GM23248 (cell line): ENCODE measurements around the gene LAMA2. TPM values are rescaled to one million over a fixed set of nuclear protein-coding genes. Genes with fewer than 3 reads are reported as not detected.
"Not testable (repeated sequence)": the region's sequence is repeated elsewhere in the genome, so short reads cannot be mapped to it uniquely, and the experiment has no call there.

Experiments
- DNase-seq: peaks from one replicate; pipeline ENCODE4 v3.0.0-alpha.2; 2015
- H2AFZ ChIP-seq: fragments of 200-600 bp; sonication (generic); 2 replicates; pipeline ENCODE4 v1.6.1; 2016; ENCODE audit warnings: antibody characterized with exemption
- H3F3A ChIP-seq: fragments of 200-600 bp; sonication (generic); 2 replicates; pipeline ENCODE4 v1.6.1; 2016; ENCODE audit warnings: mild to moderate bottlenecking, antibody characterized with exemption, mixed run types; ENCODE audit not compliant: insufficient read depth
- H3K27ac ChIP-seq: fragments of 200-600 bp; sonication (generic); 2 replicates; pipeline ENCODE4 v1.5.1; 2016; ENCODE audit warnings: mild to moderate bottlenecking
- H3K27me3 ChIP-seq: fragments of 200-600 bp; sonication (generic); replicated peaks from 2 replicates; pipeline ENCODE4 v1.6.1; 2016; ENCODE audit warnings: mild to moderate bottlenecking; ENCODE audit not compliant: insufficient read depth
- H3K36me3 ChIP-seq: fragments of 200-600 bp; sonication (generic); 2 replicates; pipeline ENCODE4 v1.6.1; 2016; ENCODE audit warnings: low read depth, mild to moderate bottlenecking
- H3K4me1 ChIP-seq: fragments of 200-600 bp; sonication (generic); 2 replicates; pipeline ENCODE4 v1.6.1; 2016; ENCODE audit warnings: mild to moderate bottlenecking; ENCODE audit not compliant: insufficient read depth
- H3K4me2 ChIP-seq: fragments of 200-600 bp; sonication (generic); one replicate; pipeline ENCODE4 v1.6.1; 2016; ENCODE audit warnings: mild to moderate bottlenecking; ENCODE audit not compliant: unreplicated experiment
- H3K4me3 ChIP-seq: fragments of 200-600 bp; sonication (generic); 2 replicates; pipeline ENCODE4 v1.5.1; 2016; ENCODE audit warnings: mild to moderate bottlenecking
- H3K79me2 ChIP-seq: fragments of 200-600 bp; sonication (generic); 2 replicates; pipeline ENCODE4 v1.6.1; 2016; ENCODE audit warnings: mild to moderate bottlenecking; ENCODE audit not compliant: insufficient read depth
- H3K9ac ChIP-seq: fragments of 200-600 bp; sonication (generic); 2 replicates; pipeline ENCODE4 v1.6.1; 2016; ENCODE audit warnings: mild to moderate bottlenecking
- H3K9me2 ChIP-seq: fragments of 200-600 bp; sonication (generic); 2 replicates; pipeline ENCODE4 v1.6.1; 2016; ENCODE audit warnings: mixed run types, mild to moderate bottlenecking, moderate library complexity; ENCODE audit not compliant: insufficient read depth
- H3K9me3 ChIP-seq: fragments of 200-600 bp; sonication (generic); one replicate; pipeline ENCODE4 v1.6.1; 2017; ENCODE audit warnings: low read depth
- H4K20me1 ChIP-seq: fragments of 200-600 bp; sonication (generic); 2 replicates; pipeline ENCODE4 v1.6.0; 2016; ENCODE audit not compliant: insufficient read depth
- EZH2 ChIP-seq: fragments of 200-600 bp; sonication (generic); IDR thresholded peaks from 2 replicates; pipeline ENCODE4 v1.6.1; 2018; ENCODE audit warnings: antibody characterized with exemption, mild to moderate bottlenecking; ENCODE audit not compliant: insufficient read depth, poor library complexity, severe bottlenecking
- EZH2phosphoT487 ChIP-seq: fragments of 200-600 bp; sonication (generic); IDR thresholded peaks from 2 replicates; pipeline ENCODE4 v1.6.1; 2018; ENCODE audit warnings: antibody characterized with exemption, moderate library complexity, mild to moderate bottlenecking, low read depth; ENCODE audit not compliant: insufficient read depth
- WGBS, 2 experiments: methylation state at CpG; one replicate each; pipeline ENCODE4 v1.1.6; 2015 to 2017; ENCODE audit warnings: low lambda C conversion rate in 2 of 2, low coverage in 1 of 2; ENCODE audit errors: missing lambda C conversion rate in 2 of 2; 5-methylcytosine and 5-hydroxymethylcytosine counted together
- in situ Hi-C: fragments of 300-500 bp; cut with MboI; formaldehyde crosslinking; loops from 2 replicates; pipeline ENCODE4 v1.15.0; 2020
- polyA plus RNA-seq: library from polyadenylated mRNA; unstranded; fragments of >200 nt; fragmentation: Nextera tagmentation; extraction: Ambion mirVana; gene quantifications from 2 replicates; pipeline ENCODE4 v1.2.1, GENCODE V29; 2016
- total RNA-seq: library from RNA; depleted of rRNA; stranded (reverse); fragments of >200 nt; shearing (Covaris generic); gene quantifications from 2 replicates; pipeline ENCODE4 v1.2.3, GENCODE V29; 2014

Gene LAMA2
- total and polyA plus RNA-seq, 2 experiments from 2014 or later: 8.3 to 31.1 TPM

DNA sequence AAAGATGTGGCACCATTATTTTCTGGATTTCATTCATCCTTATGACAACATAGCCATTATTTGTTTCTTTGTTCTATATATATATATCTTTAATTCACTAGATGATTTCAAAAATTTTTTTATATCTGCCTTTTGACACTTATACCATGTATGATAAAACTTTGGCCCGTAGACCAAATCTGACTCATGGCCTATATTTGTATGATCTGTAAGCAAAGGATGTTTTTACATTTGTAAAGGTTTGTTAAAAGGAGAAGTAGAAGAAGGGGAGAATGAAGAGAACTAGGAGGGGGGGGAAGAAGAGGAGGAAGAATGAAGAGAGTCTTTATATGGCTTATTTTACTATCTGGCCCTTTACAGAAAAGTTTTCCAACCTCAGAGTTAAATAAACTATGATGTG, 279.7 kb downstream of the LAMA2 start:
- H3K4me2 ChIP-seq: no peak overlapping the region
- H3K9me2 ChIP-seq: no peaks in the 10 kb centered on the region
- no peak overlapping the region for H3K4me3 ChIP-seq
- H3K36me3 ChIP-seq: no peaks in the 10 kb centered on the region
- no peaks in the 10 kb centered on the region for H3K9me3 ChIP-seq
- TF ChIP-seq EZH2phosphoT487: no peak
- TF ChIP-seq EZH2: no peak
- 81 to 83% methylated on average over 1 of the region's 1 CpG for WGBS, 2 experiments
- H2AFZ ChIP-seq: no peak overlapping the region
- no peak overlapping the region for H3K27ac ChIP-seq
- in situ Hi-C loops: no loop called here
- no peaks in the 10 kb centered on the region for H4K20me1 ChIP-seq
- H3K4me1 ChIP-seq: no peaks in the 10 kb centered on the region
- H3K27me3 ChIP-seq: no peaks in the 10 kb centered on the region
- no peaks in the 10 kb centered on the region for H3K79me2 ChIP-seq
- H3K9ac ChIP-seq: no peak overlapping the region
- no peak for DNase-seq
- H3F3A ChIP-seq: no peaks in the 10 kb centered on the region

DNA sequence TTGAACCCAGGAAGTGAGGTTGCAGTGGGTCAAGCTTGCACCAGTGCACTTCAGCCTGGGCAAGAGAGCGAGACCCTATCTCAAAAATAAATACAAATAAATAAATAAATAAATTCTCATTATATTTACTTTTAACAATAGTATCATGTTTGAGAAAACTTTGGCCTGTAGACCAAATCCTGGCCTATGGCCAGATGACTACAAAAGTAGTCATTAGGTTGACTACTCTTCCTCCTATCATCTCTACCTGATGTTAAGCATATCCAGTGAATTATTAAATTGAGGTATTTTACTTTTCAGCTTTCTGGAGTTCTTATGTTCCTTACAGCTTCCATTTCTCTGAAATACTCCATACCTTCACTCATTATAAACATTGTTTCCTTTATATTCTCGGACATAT, 280.6 kb downstream of the LAMA2 start:
- Histone ChIP-seq H3F3A (no peaks in the 10 kb centered on the region), H3K4me3 (no peak overlapping the region), H3K9me2 (no peaks in the 10 kb centered on the region), H3K9ac (no peak overlapping the region), H3K27ac (no peak overlapping the region), H3K36me3 (no peaks in the 10 kb centered on the region), H3K79me2 (no peaks in the 10 kb centered on the region), H3K9me3 (no peaks in the 10 kb centered on the region), H3K4me1 (no peaks in the 10 kb centered on the region), H2AFZ (no peak overlapping the region), H3K27me3 (no peaks in the 10 kb centered on the region), H4K20me1 (no peaks in the 10 kb centered on the region), H3K4me2 (no peak overlapping the region)
- in situ Hi-C loops: no loop called here
- WGBS, 2 experiments: 92 to 95% methylated on average over 2 of the region's 2 CpGs
- no peak for DNase-seq
- TF ChIP-seq EZH2 (no peak), EZH2phosphoT487 (no peak)

DNA sequence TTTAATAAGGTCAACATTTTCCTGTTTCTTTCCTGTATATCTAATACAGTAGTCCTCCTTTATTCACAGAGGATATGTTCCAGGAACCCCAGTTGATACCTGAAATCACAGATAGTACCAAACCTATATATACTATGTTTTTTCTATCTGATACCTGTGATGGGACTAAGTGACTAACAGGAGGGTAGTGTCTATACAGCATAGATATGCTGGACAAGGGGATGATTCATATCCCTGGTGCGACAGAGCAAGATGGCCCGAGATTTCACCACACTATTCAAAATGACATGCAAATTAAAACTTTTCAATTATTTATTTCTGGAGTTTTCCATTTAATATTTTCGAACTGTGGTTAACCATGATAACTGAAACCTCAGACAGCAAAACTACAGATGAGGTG, 281.1 kb downstream of the LAMA2 start:
- in situ Hi-C loops: no loop called here
- no peaks in the 10 kb centered on the region for H3K79me2 ChIP-seq
- no peaks in the 10 kb centered on the region for H3K9me3 ChIP-seq
- DNase-seq: no peak
- H3K4me3 ChIP-seq: no peak overlapping the region
- H3K4me1 ChIP-seq: no peaks in the 10 kb centered on the region
- H3K4me2 ChIP-seq: no peak overlapping the region
- no peaks in the 10 kb centered on the region for H3K9me2 ChIP-seq
- H4K20me1 ChIP-seq: no peaks in the 10 kb centered on the region
- no peak overlapping the region for H3K9ac ChIP-seq
- no peaks in the 10 kb centered on the region for H3K36me3 ChIP-seq
- H3K27ac ChIP-seq: no peak overlapping the region
- 96% methylated on average over 3 of the region's 3 CpGs for WGBS, 2 experiments
- no peak for TF ChIP-seq EZH2
- no peak for TF ChIP-seq EZH2phosphoT487
- H3K27me3 ChIP-seq: no peaks in the 10 kb centered on the region
- H2AFZ ChIP-seq: no peak overlapping the region
- H3F3A ChIP-seq: no peaks in the 10 kb centered on the region

DNA sequence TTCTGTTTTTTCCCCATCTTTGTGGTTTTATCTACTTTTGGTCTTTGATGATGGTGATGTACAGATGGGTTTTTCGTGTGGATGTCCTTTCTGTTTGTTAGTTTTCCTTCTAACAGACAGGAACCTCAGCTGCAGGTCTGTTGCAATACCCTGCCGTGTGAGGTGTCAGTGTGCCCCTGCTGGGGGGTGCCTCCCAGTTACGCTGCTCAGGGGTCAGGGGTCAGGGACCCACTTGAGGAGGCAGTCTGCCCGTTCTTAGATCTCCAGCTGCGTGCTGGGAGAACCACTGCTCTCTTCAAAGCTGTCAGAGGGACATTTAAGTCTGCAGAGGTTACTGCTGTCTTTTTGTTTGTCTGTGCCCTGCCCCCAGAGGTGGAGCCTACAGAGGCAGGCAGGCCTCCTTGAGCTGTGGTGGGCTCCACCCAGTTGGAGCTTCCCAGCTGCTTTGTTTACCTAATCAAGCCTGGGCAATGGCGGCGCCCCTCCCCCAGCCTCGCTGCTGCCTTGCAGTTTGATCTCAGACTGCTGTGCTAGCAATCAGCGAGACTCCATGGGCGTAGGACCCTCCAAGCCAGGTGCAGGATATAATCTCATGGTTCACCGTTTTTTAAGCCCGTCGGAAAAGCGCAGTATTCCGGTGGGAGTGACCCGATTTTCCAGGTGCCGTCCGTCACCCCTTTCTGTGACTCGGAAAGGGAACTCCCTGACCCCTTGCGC, 289.5 kb downstream of the LAMA2 start:
- H3F3A ChIP-seq, H3K79me2 ChIP-seq, H3K27ac ChIP-seq, H4K20me1 ChIP-seq, DNase-seq, H3K27me3 ChIP-seq, H3K9me2 ChIP-seq, in situ Hi-C loops, H3K9me3 ChIP-seq, H3K9ac ChIP-seq, H3K4me2 ChIP-seq, H3K4me1 ChIP-seq, H2AFZ ChIP-seq, H3K4me3 ChIP-seq, H3K36me3 ChIP-seq: not testable (repeated sequence)
- 88 to 91% methylated on average over 16 to 20 of the region's 20 CpGs for WGBS, 2 experiments

GRCh38 chr6:129175066-129175465, 292.1 kb downstream of the LAMA2 start:
- in situ Hi-C loops: no loop called here
- peak; percentile 47 for DNase-seq
- H3K9ac ChIP-seq: no peak overlapping the region
- 83 to 97% methylated on average over 1 of the region's 1 CpG for WGBS, 2 experiments
- no peaks in the 10 kb centered on the region for H3F3A ChIP-seq
- H3K36me3 ChIP-seq: no peaks in the 10 kb centered on the region
- no peak for TF ChIP-seq EZH2
- TF ChIP-seq EZH2phosphoT487: no peak
- no peak overlapping the region for H3K4me2 ChIP-seq
- no peaks in the 10 kb centered on the region for H3K79me2 ChIP-seq
- H3K4me1 ChIP-seq: peaks cover 6% of the 10 kb centered on the region; the same call in 1 of the 2 replicates
- H4K20me1 ChIP-seq: no peaks in the 10 kb centered on the region
- no peak overlapping the region for H3K4me3 ChIP-seq
- no peaks in the 10 kb centered on the region for H3K27me3 ChIP-seq
- H3K9me2 ChIP-seq: no peaks in the 10 kb centered on the region
- no peaks in the 10 kb centered on the region for H3K9me3 ChIP-seq
- no peak overlapping the region for H2AFZ ChIP-seq
- H3K27ac ChIP-seq: no peak overlapping the region
